ENCODE data around the gene RBM33. TPM values are rescaled to one million over a fixed set of nuclear protein-coding genes. Genes with fewer than 3 reads are reported as not detected.

RBM33 gene
- total and polyA plus RNA-seq, 2 of the 4 experiments (the other 2 are of a cell fraction) = 7.3 to 10.8 TPM

- H2AK9ac ChIP-seq (replicated peaks; ENCODE audit: low read depth, low read length, poor library complexity) = no peak overlapping the region
- H3K27me3 ChIP-seq (ENCODE audit: control insufficient read depth, insufficient read depth, low read length) = peaks cover 8% of the 10 kb centered on the region
- dilution Hi-C loops (cut with HindIII; ENCODE audit: low sequenced_read_pairs, unreplicated experiment) (no loop called here), intact Hi-C loops (cut with micrococcal nuclease) (no loop called here), in situ Hi-C loops (cut with MboI; ENCODE audit: low sequenced_read_pairs) (loop anchor here (5.0 to 10.0 kb wide), 2 partner anchors 125 to 152 kb away; no protein-coding TSS in a partner anchor)
- no peak overlapping the region for H3K4ac ChIP-seq (ENCODE audit: low read depth, low read length)
- TF ChIP-seq NFE2L2 (IDR thresholded peaks at IDR 0.05; ENCODE audit: low read depth, low read length) = no peak
- TF ChIP-seq, protein P1, sequence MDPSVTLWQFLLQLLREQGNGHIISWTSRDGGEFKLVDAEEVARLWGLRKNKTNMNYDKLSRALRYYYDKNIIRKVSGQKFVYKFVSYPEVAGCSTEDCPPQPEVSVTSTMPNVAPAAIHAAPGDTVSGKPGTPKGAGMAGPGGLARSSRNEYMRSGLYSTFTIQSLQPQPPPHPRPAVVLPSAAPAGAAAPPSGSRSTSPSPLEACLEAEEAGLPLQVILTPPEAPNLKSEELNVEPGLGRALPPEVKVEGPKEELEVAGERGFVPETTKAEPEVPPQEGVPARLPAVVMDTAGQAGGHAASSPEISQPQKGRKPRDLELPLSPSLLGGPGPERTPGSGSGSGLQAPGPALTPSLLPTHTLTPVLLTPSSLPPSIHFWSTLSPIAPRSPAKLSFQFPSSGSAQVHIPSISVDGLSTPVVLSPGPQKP (IDR thresholded peaks at IDR 0.05; ENCODE audit: borderline replicate concordance, low read depth, low read length) = no peak
- no peak for TF ChIP-seq CHD1 (IDR thresholded peaks at IDR 0.05; ENCODE audit: low read depth, low read length)
- TF ChIP-seq CEBPB (IDR thresholded peaks at IDR 0.05; ENCODE audit: low read depth, low read length) = no peak
- no peak for TF ChIP-seq CTCF (conservative IDR thresholded peaks at IDR 0.05; ENCODE audit: low read depth, low read length)
- no peak for TF ChIP-seq SMC3 (IDR thresholded peaks at IDR 0.05; ENCODE audit: low read depth, low read length)
- no peak for TF ChIP-seq RAD21 (IDR thresholded peaks at IDR 0.05; ENCODE audit: low read length)
- TF ChIP-seq USF2 (IDR thresholded peaks at IDR 0.05; ENCODE audit: low read depth, low read length) = no peak
- ATAC-seq (ENCODE audit: low read depth) = no peak
- H2AK5ac ChIP-seq (ENCODE audit: low read depth, low read length) = no peak overlapping the region
- H3K4me3 ChIP-seq (ENCODE audit: insufficient read depth, low read depth, low read length) = no peak overlapping the region
- no peak overlapping the region for H2BK20ac ChIP-seq (ENCODE audit: low read depth, low read length)
- WGBS, 2 experiments (ENCODE audit: extremely low coverage in 2 of 2, insufficient read length in 1 of 2) = 40% methylated on average over 1 of the region's 7 CpGs; no CpG with 5 or more reads in 1 of the 2 experiments
- H3K14ac ChIP-seq (replicated peaks; ENCODE audit: low read depth, low read length) = no peak overlapping the region
- no peak overlapping the region for H2BK5ac ChIP-seq (ENCODE audit: low read depth, low read length, poor library complexity, severe bottlenecking)
- CTCF ChIA-PET = no interaction called here
- no peaks in the 10 kb centered on the region for H3K79me1 ChIP-seq (ENCODE audit: low read depth in 1 of 2, low read length in 2 of 2)
- no peak overlapping the region for H3K27ac ChIP-seq (ENCODE audit: insufficient read depth, low read length)
- no peak overlapping the region for H4K91ac ChIP-seq (ENCODE audit: insufficient read depth, low read depth, low read length)
- no peak overlapping the region for H3K9ac ChIP-seq (ENCODE audit: low read depth, low read length)
- H2BK15ac ChIP-seq (ENCODE audit: low read depth, low read length) = no peak overlapping the region
- H4K5ac ChIP-seq (ENCODE audit: low read depth, low read length) = no peak overlapping the region
- POLR2A ChIA-PET (ENCODE audit: unreplicated experiment) = no interaction called here
- no peaks in the 10 kb centered on the region for H3K36me3 ChIP-seq (ENCODE audit: control insufficient read depth, insufficient read depth, low read length)
- H3K23ac ChIP-seq (ENCODE audit: low read depth, low read length) = no peak overlapping the region
- BruUV-seq (replicated peaks) = no TSS peak
- H2BK120ac ChIP-seq (ENCODE audit: low read depth, low read length) = no peak overlapping the region
- H3K4me2 ChIP-seq (ENCODE audit: low read depth, low read length) = no peak overlapping the region
- H4K20me1 ChIP-seq (ENCODE audit: insufficient read depth, low read length) = no peaks in the 10 kb centered on the region
- no peaks in the 10 kb centered on the region for H3K4me1 ChIP-seq (ENCODE audit: control insufficient read depth, insufficient read depth, low read length)
- no peak overlapping the region for H3K56ac ChIP-seq (ENCODE audit: extremely low read depth, insufficient read depth, low read length)
- no peak overlapping the region for H3K18ac ChIP-seq (ENCODE audit: low read depth, low read length)
- H3K9me1 ChIP-seq (ENCODE audit: insufficient read depth, low read length) = no peaks in the 10 kb centered on the region
- H4K8ac ChIP-seq (ENCODE audit: low read depth in 2 of 2, low read length in 2 of 2) = no peak overlapping the region
- no peak for DNase-seq
- H2AFZ ChIP-seq (replicated peaks; ENCODE audit: low read length, poor library complexity) = peak overlapping the region; percentile 51
- H3K9me3 ChIP-seq (ENCODE audit: control insufficient read depth, insufficient read depth, low read length) = no peaks in the 10 kb centered on the region
These were observed 41.7 kb upstream of the RBM33 start for GRCh38 chr7:155602750-155603149.
